IMR-90 (cell line): ENCODE data around the gene AFF2. TPM values are rescaled to one million over a fixed set of nuclear protein-coding genes. Genes with fewer than 3 reads are reported as not detected.

ENCODE experiments used
- ATAC-seq: fragments of 200-7000 bp; cut with Tn5 transposase; 2 replicates; pipeline ENCODE4 v1.9.1; 2020; ENCODE audit warnings: low read depth, mild to moderate bottlenecking, moderate library complexity
- BruUV-seq: library from RNA; stranded (reverse); fragments of 400-500 nt; replicated peaks from 2 replicates; lab custom pipeline; 2021; lab: Mats Ljungman, UMichigan
- CTCF ChIA-PET: fragments of 300-600 bp; formaldehyde crosslinking; extraction: SDS; loops from one replicate; lab custom pipeline; 2021; ENCODE audit warnings: antibody characterized with exemption; lab: Yijun Ruan, JAX
- POLR2A ChIA-PET: fragments of 300-600 bp; sonication (Branson Sonifier 250); formaldehyde crosslinking; loops from one replicate; lab custom pipeline; 2022; ENCODE audit warnings: antibody characterized with exemption; ENCODE audit not compliant: unreplicated experiment; lab: Charles Lee
- DNase-seq: peaks from one replicate; pipeline ENCODE4 v3.0.0; 2013
- H2AFZ ChIP-seq: replicated peaks from 2 replicates; pipeline ENCODE3; 2013; ENCODE audit warnings: low read length, mild to moderate bottlenecking; ENCODE audit not compliant: poor library complexity
- H2AK5ac ChIP-seq: 2 replicates; pipeline ENCODE4 v1.6.1; 2013; ENCODE audit warnings: low read depth, low read length, inconsistent platforms
- H2AK9ac ChIP-seq: replicated peaks from 2 replicates; pipeline ENCODE3; 2013; ENCODE audit warnings: mild to moderate bottlenecking, low read depth, low read length, moderate library complexity; ENCODE audit not compliant: poor library complexity
- H2BK120ac ChIP-seq: 2 replicates; pipeline ENCODE4 v1.6.1; 2013; ENCODE audit warnings: low read depth, low read length, inconsistent platforms
- H2BK15ac ChIP-seq: 3 replicates; pipeline ENCODE4 v1.6.1; 2013; ENCODE audit warnings: low read depth, low read length, inconsistent platforms
- H2BK20ac ChIP-seq: 2 replicates; pipeline ENCODE4 v1.6.1; 2013; ENCODE audit warnings: low read depth, mild to moderate bottlenecking, inconsistent platforms, low read length, moderate library complexity
- H2BK5ac ChIP-seq: 2 replicates; pipeline ENCODE4 v1.6.1; 2013; ENCODE audit warnings: mild to moderate bottlenecking, low read depth, low read length, inconsistent platforms; ENCODE audit not compliant: poor library complexity, severe bottlenecking
- H3K14ac ChIP-seq: replicated peaks from 2 replicates; pipeline ENCODE4 v1.6.1; 2013; ENCODE audit warnings: low read depth, low read length, inconsistent platforms
- H3K18ac ChIP-seq: 2 replicates; pipeline ENCODE4 v1.6.1; 2013; ENCODE audit warnings: low read depth, low read length, control low read depth
- H3K23ac ChIP-seq: 2 replicates; pipeline ENCODE4 v1.6.1; 2013; ENCODE audit warnings: low read depth, low read length, inconsistent platforms
- H3K27ac ChIP-seq: 2 replicates; pipeline ENCODE4 v1.5.1; 2013; ENCODE audit warnings: mild to moderate bottlenecking, control low read depth, low read length; ENCODE audit not compliant: insufficient read depth
- H3K27me3 ChIP-seq: 2 replicates; pipeline ENCODE4 v1.6.1; 2013; ENCODE audit warnings: low read length; ENCODE audit not compliant: control insufficient read depth, insufficient read depth
- H3K36me3 ChIP-seq: 2 replicates; pipeline ENCODE4 v1.6.1; 2013; ENCODE audit warnings: low read length, mixed read lengths; ENCODE audit not compliant: control insufficient read depth, insufficient read depth
- H3K4ac ChIP-seq: 2 replicates; pipeline ENCODE4 v1.6.1; 2013; ENCODE audit warnings: low read depth, low read length, inconsistent platforms
- H3K4me1 ChIP-seq: 2 replicates; pipeline ENCODE4 v1.6.1; 2013; ENCODE audit warnings: low read length, mixed read lengths; ENCODE audit not compliant: control insufficient read depth, insufficient read depth
- H3K4me2 ChIP-seq: 2 replicates; pipeline ENCODE4 v1.6.1; 2013; ENCODE audit warnings: low read depth, mild to moderate bottlenecking, control low read depth, low read length, moderate library complexity
- H3K4me3 ChIP-seq: 2 replicates; pipeline ENCODE4 v1.5.1; 2013; ENCODE audit warnings: low read depth, mild to moderate bottlenecking, control low read depth, low read length, moderate library complexity; ENCODE audit not compliant: insufficient read depth
- H3K56ac ChIP-seq: 2 replicates; pipeline ENCODE4 v1.6.1; 2013; ENCODE audit warnings: low read length, inconsistent platforms; ENCODE audit not compliant: insufficient read depth; ENCODE audit errors: extremely low read depth
- H3K79me1 ChIP-seq, 2 experiments: 2 replicates each; pipeline ENCODE4 v1.6.1; 2013; ENCODE audit warnings: low read length in 2 of 2, inconsistent platforms in 1 of 2, low read depth in 1 of 2
- H3K9ac ChIP-seq: 2 replicates; pipeline ENCODE4 v1.6.1; 2013; ENCODE audit warnings: low read depth, low read length, control low read depth
- H3K9me1 ChIP-seq: 2 replicates; pipeline ENCODE4 v1.6.1; 2013; ENCODE audit warnings: low read length, inconsistent platforms; ENCODE audit not compliant: insufficient read depth
- H3K9me3 ChIP-seq: 2 replicates; pipeline ENCODE4 v1.6.1; 2013; ENCODE audit warnings: low read length; ENCODE audit not compliant: control insufficient read depth, insufficient read depth
- H4K20me1 ChIP-seq: 2 replicates; pipeline ENCODE4 v1.6.1; 2013; ENCODE audit warnings: low read length, inconsistent platforms; ENCODE audit not compliant: insufficient read depth
- H4K5ac ChIP-seq: 2 replicates; pipeline ENCODE4 v1.6.1; 2013; ENCODE audit warnings: mild to moderate bottlenecking, low read depth, low read length, control low read depth
- H4K8ac ChIP-seq, 2 experiments: 2 replicates each; pipeline ENCODE4 v1.6.1; 2013; ENCODE audit warnings: low read depth in 2 of 2, low read length in 2 of 2, control low read depth in 1 of 2, inconsistent platforms in 1 of 2
- H4K91ac ChIP-seq: 2 replicates; pipeline ENCODE4 v1.6.1; 2013; ENCODE audit warnings: low read depth, low read length, inconsistent platforms; ENCODE audit not compliant: insufficient read depth
- BHLHE40 ChIP-seq: fragments of 150-350 bp; IDR thresholded peaks from 2 replicates; pipeline ENCODE4 v1.6.1; 2016; ENCODE audit warnings: mild to moderate bottlenecking, low read depth, low read length
- CHD1 ChIP-seq: IDR thresholded peaks from 2 replicates; pipeline ENCODE4 v1.6.1; 2012; ENCODE audit warnings: low read depth, low read length, improper control_type of control experiment
- CTCF ChIP-seq: conservative IDR thresholded peaks from 2 replicates; pipeline ENCODE4 v1.5.1; 2012; ENCODE audit warnings: mild to moderate bottlenecking, low read depth, low read length, improper control_type of control experiment
- MAFK ChIP-seq: IDR thresholded peaks from 2 replicates; pipeline ENCODE4 v1.6.1; 2012; ENCODE audit warnings: low read depth, low read length, improper control_type of control experiment
- MAZ ChIP-seq: IDR thresholded peaks from 2 replicates; pipeline ENCODE4 v1.6.1; 2012; ENCODE audit warnings: low read depth, mild to moderate bottlenecking, low read length, improper control_type of control experiment, moderate library complexity, borderline replicate concordance
- WGBS, 2 experiments: methylation state at CpG; one replicate each; pipeline versions ENCODE4 v1.1.5 to v1.1.7; 2013; ENCODE audit warnings: missing lambda C conversion rate in 2 of 2; ENCODE audit not compliant: insufficient read length in 1 of 2; ENCODE audit errors: extremely low coverage in 2 of 2; 5-methylcytosine and 5-hydroxymethylcytosine counted together
- dilution Hi-C: fragments of 300-500 bp; cut with HindIII; formaldehyde crosslinking; loops from one replicate; pipeline ENCODE4 v1.14.3; 2018; ENCODE audit warnings: low sequenced_read_pairs; ENCODE audit not compliant: unreplicated experiment
- in situ Hi-C: fragments of 300-500 bp; cut with MboI; formaldehyde crosslinking; loops from 3 replicates; pipeline ENCODE4 v1.14.3; 2019; ENCODE audit warnings: low sequenced_read_pairs, inconsistent platforms, mixed read lengths
- intact Hi-C: fragments of 100-400 bp; cut with micrococcal nuclease; formaldehyde crosslinking; loops from 2 replicates; pipeline ENCODE4 v1.10.0; 2022
- polyA plus RNA-seq, 3 experiments: library from polyadenylated mRNA; depleted of rRNA; stranded (reverse); fragments of >200 nt; gene quantifications; 2 replicates each; pipeline ENCODE4 v1.2.3, GENCODE V29; 2012; ENCODE audit warnings: low replicate concordance in 1 of 3
- total RNA-seq: library from RNA; depleted of rRNA; stranded (reverse); fragments of >200 nt; gene quantifications from 2 replicates; pipeline ENCODE4 v1.2.3, GENCODE V29; 2012
- TF ChIP-seq, protein P1 (sequence below): fragments of 150-350 bp; IDR thresholded peaks from 2 replicates; pipeline ENCODE4 v1.6.1; 2016; ENCODE audit warnings: low read depth, mild to moderate bottlenecking, low read length, moderate library complexity, borderline replicate concordance

AFF2 gene
- total and polyA plus RNA-seq, 2 of the 4 experiments (the other 2 are of a cell fraction): 0.15 to 0.72 TPM

GRCh38 chrX:148662014-148662413 is 161.6 kb downstream of the AFF2 start:
- no CpG with 5 or more reads among the region's 1 CpG for WGBS, 2 experiments
- no peaks in the 10 kb centered on the region for H3K27me3 ChIP-seq
- DNase-seq: no peak
- no peak overlapping the region for H3K4ac ChIP-seq
- no peaks in the 10 kb centered on the region for H3K36me3 ChIP-seq
- H2BK120ac ChIP-seq: no peak overlapping the region
- H2AFZ ChIP-seq: no peak overlapping the region
- H3K23ac ChIP-seq: no peak overlapping the region
- intact Hi-C loops (no loop called here), dilution Hi-C loops (no loop called here), in situ Hi-C loops (no loop called here)
- no peaks in the 10 kb centered on the region for H3K9me1 ChIP-seq
- H3K56ac ChIP-seq: no peak overlapping the region
- no peak overlapping the region for H3K9ac ChIP-seq
- no peak overlapping the region for H3K27ac ChIP-seq
- no peaks in the 10 kb centered on the region for H4K20me1 ChIP-seq
- H2AK5ac ChIP-seq: no peak overlapping the region
- ATAC-seq: no peak
- H3K79me1 ChIP-seq: no peaks in the 10 kb centered on the region
- H2BK20ac ChIP-seq: no peak overlapping the region
- H3K14ac ChIP-seq: no peak overlapping the region
- no peak overlapping the region for H3K4me3 ChIP-seq
- no peak overlapping the region for H3K4me2 ChIP-seq
- H4K91ac ChIP-seq: no peak overlapping the region
- no peak for TF ChIP-seq BHLHE40
- TF ChIP-seq, protein P1, sequence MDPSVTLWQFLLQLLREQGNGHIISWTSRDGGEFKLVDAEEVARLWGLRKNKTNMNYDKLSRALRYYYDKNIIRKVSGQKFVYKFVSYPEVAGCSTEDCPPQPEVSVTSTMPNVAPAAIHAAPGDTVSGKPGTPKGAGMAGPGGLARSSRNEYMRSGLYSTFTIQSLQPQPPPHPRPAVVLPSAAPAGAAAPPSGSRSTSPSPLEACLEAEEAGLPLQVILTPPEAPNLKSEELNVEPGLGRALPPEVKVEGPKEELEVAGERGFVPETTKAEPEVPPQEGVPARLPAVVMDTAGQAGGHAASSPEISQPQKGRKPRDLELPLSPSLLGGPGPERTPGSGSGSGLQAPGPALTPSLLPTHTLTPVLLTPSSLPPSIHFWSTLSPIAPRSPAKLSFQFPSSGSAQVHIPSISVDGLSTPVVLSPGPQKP: no peak
- TF ChIP-seq CHD1: no peak
- TF ChIP-seq CTCF: no peak
- TF ChIP-seq MAFK: no peak
- TF ChIP-seq MAZ: no peak
- no peak overlapping the region for H2AK9ac ChIP-seq
- H3K18ac ChIP-seq: no peak overlapping the region
- POLR2A ChIA-PET: no interaction called here
- no peak overlapping the region for H4K5ac ChIP-seq
- H4K8ac ChIP-seq: no peak overlapping the region
- no peak overlapping the region for H2BK15ac ChIP-seq
- no peak overlapping the region for H2BK5ac ChIP-seq
- no peaks in the 10 kb centered on the region for H3K4me1 ChIP-seq
- CTCF ChIA-PET: no interaction called here
- H3K9me3 ChIP-seq: no peaks in the 10 kb centered on the region; the same call in 1 of the 2 replicates
- no TSS peak for BruUV-seq
